ENCODE data around the gene IMP3.

IMP3 gene

GRCh38 chr15:75669191-75669878 lies 29.3 kb upstream of the IMP3 start:
- TF ChIP-seq TAF1 (IDR thresholded peaks at IDR 0.05; ENCODE audit: borderline replicate concordance, insufficient read depth, low read length), result no peak
- no peak for TF ChIP-seq SIN3A (IDR thresholded peaks at IDR 0.05; ENCODE audit: borderline replicate concordance, insufficient read depth, low read length)
- no peak for TF ChIP-seq REST (IDR thresholded peaks at IDR 0.05; ENCODE audit: insufficient read depth in 1 of 2, low read depth in 2 of 2, low read length in 2 of 2)
- TF ChIP-seq POLR2AphosphoS5 (IDR thresholded peaks at IDR 0.05; ENCODE audit: low read depth, low read length), result no peak
- TF ChIP-seq FOXP2 (optimal IDR thresholded peaks at IDR 0.05; ENCODE audit: borderline replicate concordance, extremely low read depth, extremely low read length, insufficient read depth), result no peak

DNA sequence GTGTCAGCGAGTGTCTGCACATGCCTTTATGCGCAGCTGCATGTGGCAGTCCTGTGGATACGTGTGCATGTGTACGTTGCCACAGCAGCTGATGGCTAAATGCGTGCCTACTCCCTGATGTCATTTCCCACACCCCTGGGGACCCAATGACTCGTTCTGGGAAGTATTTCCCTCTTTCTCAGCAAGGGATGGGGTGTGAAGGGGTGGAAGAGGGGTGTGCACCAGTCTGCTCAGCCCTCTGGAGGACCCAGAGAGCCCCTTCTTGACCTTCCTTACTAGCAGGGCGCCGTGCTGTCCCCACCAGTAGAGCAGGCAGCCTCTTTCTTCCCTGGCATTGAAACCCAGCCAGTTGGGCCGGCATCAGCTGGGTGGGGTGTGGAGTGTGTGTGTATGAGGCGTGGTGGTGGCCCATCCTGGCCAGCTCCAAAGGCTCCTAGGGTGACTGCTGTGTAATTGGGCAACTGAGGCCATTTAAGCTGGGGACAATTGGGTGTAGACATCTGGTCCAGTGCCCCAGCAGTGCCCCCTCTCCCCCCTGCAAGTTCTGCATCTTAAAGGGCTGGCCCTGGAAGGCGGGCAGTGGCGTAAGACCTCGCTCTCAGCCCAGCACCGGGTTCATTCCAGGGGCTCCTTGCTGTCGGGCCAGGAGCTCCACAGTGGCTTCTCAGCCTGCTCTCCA lies 26.9 kb upstream of the IMP3 start:
- TF ChIP-seq POLR2AphosphoS5 (IDR thresholded peaks at IDR 0.05; ENCODE audit: low read depth, low read length) (no peak), REST (IDR thresholded peaks at IDR 0.05; ENCODE audit: insufficient read depth in 1 of 2, low read depth in 2 of 2, low read length in 2 of 2) (no peak), SIN3A (IDR thresholded peaks at IDR 0.05; ENCODE audit: borderline replicate concordance, insufficient read depth, low read length) (no peak), FOXP2 (optimal IDR thresholded peaks at IDR 0.05; ENCODE audit: borderline replicate concordance, extremely low read depth, extremely low read length, insufficient read depth) (no peak), TAF1 (IDR thresholded peaks at IDR 0.05; ENCODE audit: borderline replicate concordance, insufficient read depth, low read length) (no peak)

DNA sequence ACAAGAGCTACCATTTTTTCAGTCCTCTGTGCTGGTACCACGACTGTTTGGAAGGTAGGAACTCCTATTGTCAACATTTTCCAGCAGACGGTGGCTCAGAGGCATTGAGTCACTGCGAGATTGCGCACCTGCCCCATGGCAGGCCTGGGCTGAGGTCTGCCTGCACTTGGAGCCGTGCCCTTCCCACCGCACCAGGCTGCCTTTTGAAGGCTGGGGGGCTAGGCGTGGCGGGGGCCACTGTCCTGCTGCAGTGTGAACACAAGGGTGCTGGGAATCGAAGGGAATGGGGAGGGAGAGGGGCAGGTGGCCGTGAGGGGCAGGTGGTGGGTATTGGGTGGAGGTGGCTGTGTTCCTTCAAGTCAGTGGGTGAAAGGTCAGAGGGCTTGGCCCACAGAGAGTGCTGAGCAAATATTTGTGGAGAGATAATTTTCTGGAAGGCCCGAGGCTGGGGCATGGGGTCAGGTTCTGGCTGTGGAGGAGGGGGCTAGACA lies 24.0 kb upstream of the IMP3 start:
- TF ChIP-seq REST (IDR thresholded peaks at IDR 0.05; ENCODE audit: insufficient read depth in 1 of 2, low read depth in 2 of 2, low read length in 2 of 2), result no peak
- no peak for TF ChIP-seq TAF1 (IDR thresholded peaks at IDR 0.05; ENCODE audit: borderline replicate concordance, insufficient read depth, low read length)
- TF ChIP-seq POLR2AphosphoS5 (IDR thresholded peaks at IDR 0.05; ENCODE audit: low read depth, low read length), result no peak
- TF ChIP-seq SIN3A (IDR thresholded peaks at IDR 0.05; ENCODE audit: borderline replicate concordance, insufficient read depth, low read length), result no peak
- no peak for TF ChIP-seq FOXP2 (optimal IDR thresholded peaks at IDR 0.05; ENCODE audit: borderline replicate concordance, extremely low read depth, extremely low read length, insufficient read depth)

GRCh38 chr15:75662823-75663519 lies 22.9 kb upstream of the IMP3 start:
- TF ChIP-seq TAF1 (IDR thresholded peaks at IDR 0.05; ENCODE audit: borderline replicate concordance, insufficient read depth, low read length), result no peak
- no peak for TF ChIP-seq REST (IDR thresholded peaks at IDR 0.05; ENCODE audit: insufficient read depth in 1 of 2, low read depth in 2 of 2, low read length in 2 of 2)
- no peak for TF ChIP-seq SIN3A (IDR thresholded peaks at IDR 0.05; ENCODE audit: borderline replicate concordance, insufficient read depth, low read length)
- TF ChIP-seq FOXP2 (optimal IDR thresholded peaks at IDR 0.05; ENCODE audit: borderline replicate concordance, extremely low read depth, extremely low read length, insufficient read depth), result no peak
- TF ChIP-seq POLR2AphosphoS5 (IDR thresholded peaks at IDR 0.05; ENCODE audit: low read depth, low read length), result no peak
